GM19455 (cell line): ENCODE data around the gene SPACA7.

Source experiments
- ATAC-seq: cut with Tn5 transposase; IDR thresholded peaks from one replicate; pipeline ENCODE4 v1.9.1; 2021; ENCODE audit not compliant: unreplicated experiment

The SPACA7 gene

DNA sequence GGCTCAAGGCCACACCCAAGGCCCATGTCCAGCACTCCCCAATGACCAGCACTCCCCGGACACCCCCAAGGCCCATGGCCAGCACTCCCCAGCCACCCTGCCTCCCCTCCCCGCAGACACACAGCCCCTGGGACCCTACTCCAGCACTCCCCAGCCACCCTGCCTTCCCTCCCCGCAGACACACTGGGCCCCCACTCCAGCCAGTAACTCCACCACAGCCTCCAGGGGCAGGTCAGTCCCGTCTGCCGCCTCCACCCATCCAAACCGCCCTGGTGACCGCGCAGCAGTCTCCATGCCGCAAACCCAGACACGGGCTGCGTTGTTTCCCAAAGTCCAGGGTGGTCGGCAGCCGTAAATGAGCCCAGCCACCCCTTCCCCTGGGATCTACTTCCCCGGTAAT, 70.7 kb downstream of the SPACA7 start:
- ATAC-seq = no peak

DNA sequence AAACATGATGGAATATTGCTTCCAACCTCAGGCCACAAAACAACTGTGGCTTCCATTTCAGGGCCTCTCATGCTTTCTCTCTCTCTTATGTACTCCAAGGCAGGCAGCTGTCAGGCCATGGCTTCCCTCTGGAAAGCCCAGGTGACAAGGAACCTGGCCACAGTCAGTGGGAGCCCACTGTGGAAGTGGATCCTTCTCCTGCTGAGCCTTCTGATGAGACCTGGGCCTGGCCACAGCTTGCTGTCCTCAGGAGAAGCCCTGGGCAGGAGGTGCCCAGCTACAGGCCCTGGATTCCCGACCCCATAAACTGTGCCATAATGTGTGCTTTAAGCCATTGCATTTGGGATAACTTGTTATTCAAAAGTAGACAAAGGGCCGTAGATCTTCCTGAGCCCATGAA, 71.2 kb downstream of the SPACA7 start:
- no peak for ATAC-seq

DNA sequence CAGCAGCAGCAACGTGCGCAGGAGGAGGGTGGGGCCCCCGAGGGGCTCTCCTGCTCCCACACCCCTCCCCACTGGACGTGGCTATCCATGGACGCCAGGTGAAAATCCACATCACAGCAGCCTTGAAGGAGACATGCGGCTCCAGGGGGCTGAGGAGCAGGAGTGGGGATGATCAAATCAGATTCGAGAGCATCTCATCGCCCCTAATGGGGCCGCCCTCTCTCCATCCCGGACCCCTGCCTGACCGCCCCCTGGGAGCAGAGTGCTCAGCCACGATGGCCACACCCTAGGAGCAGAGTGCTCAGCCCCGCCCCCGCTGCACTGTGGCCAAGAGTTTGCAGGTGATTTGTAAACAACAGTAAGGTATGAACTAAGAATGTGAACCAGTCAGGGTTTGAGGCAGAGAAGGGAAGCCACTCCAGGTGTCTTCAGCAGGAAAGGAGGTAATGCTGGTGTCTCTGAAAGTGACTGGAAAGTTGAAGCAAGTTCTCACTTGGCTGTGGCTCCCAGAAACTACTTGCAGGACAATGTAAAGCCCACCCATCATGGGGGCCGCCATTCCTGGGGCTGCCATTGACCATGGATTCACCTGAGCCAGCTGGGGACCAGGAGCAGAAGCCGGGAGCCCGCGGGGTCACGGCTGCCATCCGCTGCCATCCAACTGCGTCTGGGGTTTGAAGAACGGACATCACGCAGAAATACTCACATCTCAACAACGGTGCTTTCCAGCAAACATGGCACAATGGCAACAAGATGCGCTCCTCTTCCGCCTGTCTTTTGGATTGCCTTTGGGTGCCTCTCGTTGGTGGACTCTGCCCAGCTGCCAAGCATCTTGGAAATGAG, 71.8 kb downstream of the SPACA7 start:
- ATAC-seq = no peak

DNA sequence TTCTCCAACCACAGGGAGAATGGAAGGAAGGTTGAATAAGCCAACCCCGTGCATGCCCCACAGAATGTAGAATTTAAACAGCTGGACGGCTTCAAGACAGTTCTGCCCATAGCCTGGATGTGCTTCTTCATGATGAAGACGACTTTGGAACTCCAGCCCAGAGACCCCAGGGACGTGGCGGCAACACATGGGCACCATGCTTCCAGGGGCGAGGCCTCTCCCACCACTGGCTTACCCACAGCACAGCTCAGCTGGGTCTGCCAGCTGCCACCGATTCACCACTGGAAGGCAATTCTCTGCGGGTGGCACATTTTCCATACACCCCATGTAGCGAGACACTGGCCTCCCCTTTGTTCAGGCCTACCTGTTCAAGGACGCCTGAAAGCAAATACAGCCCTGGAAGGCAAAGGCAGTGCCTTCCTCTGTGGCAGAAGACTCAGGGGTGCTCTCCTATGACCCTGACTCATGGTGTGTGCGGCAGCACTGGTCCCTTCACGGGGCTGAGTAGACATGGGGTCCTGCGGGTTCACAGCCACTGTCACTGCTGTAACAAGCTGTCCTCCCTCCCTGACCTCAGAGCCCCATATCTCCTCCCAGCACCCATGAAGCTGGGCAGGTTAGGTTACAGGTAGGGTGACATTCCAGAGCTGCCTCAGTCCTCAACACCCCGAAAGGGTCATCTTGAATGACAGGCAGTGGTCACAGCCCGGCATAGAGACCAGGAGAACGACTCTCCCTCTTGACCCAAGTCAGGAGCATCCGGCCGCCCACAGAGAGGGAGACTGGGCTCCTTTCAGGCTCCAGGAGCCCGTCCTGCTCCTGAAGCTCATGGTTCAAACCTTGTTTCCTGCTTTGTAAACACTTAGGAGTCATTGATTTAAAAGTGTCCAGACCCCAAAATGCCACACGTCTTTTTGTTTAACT, 72.7 kb downstream of the SPACA7 start:
- ATAC-seq = no peak

DNA sequence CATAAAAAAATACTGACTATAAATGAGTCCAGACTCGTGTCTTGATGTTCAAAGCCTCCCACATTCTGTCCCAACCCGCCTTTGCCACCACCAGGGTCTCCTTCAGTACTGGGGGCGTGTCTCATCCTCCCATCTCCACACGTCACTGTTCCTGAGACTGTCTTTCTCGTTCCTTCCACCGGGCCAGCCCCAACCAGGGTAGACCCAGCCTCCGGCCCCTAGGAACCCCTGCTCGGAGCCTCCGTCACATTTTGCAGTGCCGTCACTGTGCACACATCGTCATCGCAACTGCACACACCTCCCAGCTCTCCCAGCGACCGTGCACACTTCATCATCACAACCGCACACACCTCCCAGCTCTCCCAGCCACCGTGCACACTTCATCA, 73.4 kb downstream of the SPACA7 start:
- no peak for ATAC-seq

DNA sequence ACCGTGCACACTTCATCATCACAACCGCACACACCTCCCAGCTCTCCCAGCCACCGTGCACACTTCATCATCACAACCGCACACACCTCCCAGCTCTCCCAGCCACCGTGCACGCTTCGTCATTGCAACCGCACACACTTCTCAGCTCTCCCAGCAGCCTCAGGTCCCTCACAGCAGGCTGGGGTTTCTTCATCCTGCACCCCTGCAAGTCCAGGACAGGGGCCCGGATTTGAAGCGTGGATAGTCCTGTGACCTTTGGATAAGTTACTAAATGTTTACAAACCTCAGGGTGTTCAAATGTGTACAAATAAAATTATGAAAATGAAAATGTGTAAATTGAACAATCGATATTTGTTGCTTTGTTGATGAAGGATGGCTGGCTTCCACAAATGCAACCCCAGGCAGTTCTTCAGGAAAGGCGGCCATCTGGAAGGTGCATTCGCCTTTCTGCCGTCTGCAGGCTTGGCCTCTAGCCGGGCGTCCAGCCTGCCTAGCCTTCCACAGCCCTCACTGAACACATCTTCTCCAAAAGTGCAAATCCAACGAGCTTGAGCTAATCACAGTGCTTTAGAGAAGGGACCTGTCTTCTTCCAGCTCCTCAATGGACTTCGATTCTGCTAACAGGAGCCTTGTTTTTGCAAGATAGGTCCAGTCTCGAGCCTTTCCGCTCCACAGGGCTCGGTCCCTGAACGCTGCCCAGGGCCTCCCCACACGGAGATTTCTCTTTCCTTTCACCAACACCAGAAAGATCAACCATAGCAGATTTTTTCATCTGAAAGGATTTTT, 74.2 kb downstream of the SPACA7 start:
- no peak for ATAC-seq

DNA sequence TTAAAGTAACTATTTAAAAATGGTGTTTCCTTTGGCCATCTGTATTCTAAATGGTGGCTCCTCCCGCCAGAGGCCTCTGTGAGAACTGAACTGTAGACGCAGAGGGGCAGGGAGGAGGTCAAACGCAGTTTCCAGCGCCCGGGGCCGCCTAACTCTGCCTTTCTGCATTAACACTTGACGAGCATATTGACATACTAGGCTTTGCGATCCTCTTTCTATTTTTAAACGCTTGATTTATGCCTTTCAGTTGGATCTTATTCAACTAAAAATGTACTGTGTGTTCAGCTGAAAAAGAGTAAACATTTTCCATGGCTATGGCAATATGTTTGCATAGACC, 74.7 kb downstream of the SPACA7 start:
- ATAC-seq = no peak

DNA sequence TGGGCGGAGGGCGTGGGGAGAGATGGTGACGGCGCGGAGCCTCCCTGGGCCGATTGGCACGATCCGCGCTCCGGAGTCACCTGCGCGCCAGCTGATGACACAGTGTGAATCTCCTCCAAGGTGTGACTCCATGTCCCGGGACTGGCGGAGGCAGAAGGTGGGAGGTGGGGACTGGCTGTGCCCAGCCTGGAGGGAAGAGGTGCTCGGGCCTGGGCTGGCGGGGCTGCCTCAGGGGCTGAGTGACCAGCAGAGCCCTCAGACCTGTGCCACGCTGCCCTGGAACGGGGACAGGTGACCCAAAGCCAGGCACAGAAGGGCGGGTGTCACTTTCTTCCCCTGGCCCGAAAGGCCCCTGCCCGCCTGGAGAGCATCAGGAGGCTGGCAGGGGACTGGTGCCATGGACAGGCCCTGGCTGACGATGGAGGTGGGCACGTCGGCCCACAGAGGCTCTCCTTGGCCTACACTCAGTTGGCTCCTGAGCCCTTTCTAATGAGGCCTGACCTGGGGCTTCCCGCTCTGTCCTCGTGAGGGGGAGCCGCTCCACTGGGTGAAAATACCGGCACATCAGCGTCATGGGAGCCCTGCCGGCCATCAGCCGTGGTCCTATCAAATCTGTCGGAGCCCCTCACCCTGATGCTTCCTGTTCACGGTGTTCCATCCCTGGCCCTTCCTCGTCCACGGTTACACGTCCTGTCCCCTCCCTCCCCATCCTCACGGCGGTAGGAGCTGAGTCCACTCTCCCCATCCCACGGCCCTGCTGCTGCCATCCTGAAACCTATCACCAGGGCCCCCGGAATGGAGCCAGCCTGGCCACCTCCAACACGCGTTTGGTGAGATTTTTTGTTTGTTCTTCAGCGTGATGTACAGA, 75.6 kb downstream of the SPACA7 start:
- ATAC-seq = no peak

DNA sequence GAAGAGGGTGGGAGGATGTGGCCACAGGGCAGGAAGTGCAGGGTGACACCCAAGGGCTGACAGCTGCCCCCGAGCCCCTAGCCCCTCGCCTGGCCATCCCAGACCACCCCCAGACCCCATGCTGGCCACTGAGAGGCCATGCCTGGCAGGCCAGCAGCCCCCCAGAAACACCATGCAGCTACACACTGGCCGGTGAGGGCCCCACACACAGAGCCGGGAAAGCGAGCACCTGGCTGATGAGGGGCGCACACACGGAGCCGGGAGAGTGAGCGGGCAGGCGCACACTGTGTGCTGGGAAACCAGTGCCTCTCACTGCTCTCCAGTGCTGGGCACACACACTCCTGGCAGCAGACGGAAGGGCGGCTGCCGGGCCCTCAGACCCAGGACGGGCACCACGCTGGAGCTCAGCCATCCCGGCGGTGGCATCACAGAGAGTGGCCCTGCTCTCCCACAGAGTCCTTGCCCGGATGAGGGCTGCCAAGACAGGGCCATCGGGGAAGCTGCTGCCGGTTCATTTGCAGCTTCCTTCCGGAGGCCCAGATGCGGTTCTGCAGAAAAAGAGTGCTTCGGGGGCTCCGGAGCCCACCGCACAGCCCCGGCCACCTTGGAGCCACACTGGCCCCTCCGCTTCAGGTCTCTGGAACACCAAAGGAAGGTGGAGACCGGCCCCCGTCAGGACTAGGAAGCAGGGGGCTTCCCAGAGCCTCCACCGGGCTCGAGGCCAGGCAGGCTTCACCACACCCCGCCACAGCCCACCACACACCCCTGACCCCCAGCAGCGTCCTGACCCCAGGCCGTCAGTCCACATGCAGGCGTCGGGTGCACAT, 76.4 kb downstream of the SPACA7 start:
- ATAC-seq = no peak

DNA sequence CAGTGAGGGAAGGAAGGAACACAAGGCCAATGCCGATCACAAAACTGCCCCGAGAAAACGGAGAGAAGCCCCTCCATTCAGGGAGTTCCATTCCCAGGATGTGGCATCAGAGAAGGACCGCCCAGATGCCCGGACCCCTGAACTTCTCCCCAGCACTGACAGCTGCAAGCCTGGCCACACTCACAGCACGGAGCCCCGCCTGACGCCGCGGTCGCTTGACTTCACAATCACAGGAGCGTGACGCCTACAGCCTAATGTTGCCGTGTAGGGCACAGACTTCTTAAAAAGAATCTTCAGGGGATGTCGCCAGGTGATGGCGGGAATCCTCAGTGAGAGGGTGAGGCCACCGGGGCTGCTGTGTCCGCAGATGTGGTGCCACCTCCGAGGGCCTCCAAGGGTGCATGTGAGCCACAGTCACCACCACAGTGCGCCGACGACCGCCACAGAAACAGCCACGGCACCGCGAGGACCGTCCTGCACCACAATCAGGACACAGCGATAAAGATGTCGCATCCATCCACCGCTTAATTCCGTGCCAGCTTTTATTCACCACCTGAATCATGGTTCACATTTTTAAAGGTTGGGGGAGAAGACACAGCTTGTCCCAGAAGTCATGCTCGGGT, 77.2 kb downstream of the SPACA7 start:
- no peak for ATAC-seq

DNA sequence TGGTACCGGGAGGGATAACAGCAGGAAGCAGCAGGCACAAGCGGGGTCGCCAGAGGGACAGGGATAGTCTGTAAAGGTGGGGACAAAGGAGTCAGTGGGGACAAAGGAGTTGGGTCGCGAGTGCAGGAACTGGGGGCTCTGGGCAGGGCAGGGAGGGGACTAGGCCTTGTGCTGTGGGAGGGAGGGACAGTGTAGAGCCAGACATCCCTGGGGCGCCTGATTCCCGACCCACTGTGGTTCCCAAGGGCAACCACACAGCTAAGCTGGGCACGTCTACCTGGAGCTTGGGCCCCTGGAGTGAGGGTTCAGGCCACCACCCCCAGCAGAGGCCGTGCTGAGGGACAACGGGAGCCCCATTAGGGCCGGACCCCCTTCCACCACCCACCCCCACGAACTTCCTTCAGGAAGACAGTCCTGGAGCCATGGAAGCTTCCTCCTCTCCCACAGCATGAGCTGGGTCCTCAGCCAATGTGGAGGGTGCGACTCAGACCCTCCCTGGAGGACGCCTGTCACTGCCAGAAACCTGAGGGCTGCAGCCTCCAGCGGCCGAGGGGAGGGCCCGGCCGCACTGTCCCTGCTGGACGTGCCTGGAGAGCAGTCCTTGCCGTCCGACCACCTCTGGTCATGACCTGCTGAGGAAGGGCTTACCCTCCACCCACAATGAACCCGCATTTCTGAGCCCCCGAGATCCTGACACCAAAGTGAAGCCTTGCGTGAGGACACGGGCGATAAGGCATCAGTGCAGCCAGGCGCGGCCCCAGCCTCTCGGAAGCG, 77.9 kb downstream of the SPACA7 start:
- ATAC-seq = no peak

DNA sequence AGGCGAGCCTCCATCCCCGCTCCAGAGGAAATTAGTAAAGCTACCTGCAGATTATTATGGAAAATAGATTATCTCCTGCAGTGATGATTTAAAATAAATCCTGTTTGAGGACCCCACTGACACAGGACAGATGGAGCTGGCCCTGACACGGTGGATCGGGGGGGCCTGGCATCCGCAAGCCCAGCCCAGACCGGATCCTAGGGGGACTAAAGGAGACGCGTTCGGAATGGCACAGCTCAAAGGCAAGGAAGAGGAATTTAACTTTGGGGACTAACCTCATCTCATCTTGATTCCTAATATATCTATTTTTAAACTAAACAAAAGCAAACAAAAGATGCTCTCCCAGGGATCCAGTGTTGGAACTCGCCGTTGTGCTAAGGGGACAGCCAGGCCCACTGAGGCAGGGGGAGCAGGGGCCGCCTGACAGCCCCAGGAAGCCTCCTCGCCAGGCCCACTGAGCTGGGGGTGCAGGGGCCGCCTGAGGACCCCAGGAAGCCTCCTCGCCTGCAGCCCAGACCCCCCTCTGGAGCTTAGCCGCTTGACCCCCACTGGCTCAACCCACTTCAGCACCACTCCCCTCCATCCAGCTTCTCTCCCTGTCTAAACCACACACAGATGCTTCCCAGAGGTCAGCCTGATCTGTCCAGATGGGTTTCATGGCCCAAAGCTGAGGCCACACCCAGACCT, 78.6 kb downstream of the SPACA7 start:
- no peak for ATAC-seq

DNA sequence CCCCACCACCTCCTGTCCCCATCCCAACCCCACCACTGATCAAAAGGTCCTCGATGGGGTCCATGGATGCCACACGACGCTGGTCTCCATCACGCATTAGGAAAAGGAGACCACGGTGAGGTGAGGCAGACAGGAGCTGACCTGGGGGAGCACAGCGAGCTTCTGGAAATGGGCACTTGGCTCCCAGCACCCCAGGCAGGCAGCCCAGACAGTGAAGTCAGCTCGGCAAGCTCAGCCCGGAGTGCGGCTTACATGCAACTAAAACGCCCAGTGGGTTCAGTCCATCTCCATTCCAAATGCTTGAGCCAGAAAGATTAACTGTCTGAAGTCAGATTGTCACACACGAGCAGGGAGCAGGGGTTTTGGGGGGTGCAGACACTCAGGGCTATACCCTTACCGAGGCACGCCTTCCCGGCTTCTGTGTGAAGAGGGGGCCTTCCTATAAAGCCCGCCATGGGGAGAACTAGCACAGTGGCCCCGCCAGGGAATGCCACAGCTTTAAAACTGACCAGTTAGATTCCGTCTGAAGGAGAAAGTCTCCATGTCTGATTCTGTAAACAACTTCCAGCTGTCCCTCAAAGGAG, 79.4 kb downstream of the SPACA7 start:
- no peak for ATAC-seq

DNA sequence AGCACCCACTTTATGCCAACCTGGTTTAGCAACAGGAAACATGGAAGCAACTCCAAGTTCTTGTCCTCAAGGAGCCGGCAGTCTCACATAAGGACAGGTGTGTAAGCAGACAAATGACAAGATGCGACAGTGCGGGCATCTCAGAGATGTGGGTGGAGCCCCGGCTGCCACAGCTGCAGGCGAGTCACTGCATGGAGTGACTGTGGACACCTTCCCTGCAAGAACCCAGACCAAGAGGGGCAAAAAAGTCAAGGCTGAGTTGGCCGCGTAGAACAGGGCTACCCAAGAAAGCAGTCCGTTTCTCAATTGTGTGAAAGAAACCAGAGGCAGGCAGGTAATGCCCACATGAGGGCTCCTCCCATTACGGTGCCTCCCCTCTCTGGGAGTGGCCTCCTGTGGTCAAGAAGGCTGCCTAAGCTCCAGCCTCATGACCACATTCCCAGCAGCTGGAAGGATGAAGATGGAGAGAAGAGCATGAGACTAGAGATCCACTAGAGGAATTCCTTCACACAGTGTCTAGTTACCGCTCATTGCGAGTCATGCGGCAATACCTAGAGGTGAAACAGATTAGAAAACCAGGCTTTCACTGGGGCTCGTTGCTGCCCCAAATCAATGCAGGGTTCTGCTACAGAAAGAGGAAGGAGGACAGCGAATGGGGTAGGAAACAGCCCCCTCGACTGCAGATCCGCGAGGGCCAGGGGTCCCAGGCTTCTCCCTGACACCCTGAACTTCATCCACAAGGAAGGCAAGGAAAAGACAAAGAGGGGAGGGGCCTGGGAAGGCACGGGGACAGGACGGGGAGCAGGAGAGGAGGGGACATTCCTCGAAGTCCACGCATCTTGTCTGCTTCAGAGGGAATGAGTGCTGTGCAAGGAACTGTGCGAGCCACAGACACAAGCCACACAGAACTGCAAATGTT, 80.2 kb downstream of the SPACA7 start:
- ATAC-seq = no peak

DNA sequence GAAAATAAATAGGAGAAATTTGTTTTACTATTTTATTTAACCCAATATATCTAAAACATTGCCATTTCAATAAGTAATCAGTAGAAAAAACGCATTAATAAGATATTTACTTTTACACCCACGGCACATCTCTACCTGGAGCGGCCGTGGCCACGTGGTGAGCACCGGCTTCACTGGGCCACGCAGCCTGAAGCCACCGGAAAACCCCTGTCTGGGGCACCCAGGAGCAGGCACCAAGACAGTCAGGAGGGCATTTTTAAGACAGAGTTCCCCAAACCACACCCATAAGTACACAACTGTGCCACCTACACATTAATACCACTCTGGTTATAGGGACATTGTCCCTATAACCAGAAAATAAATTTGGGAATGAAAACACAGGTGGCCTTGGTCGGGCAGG, 80.9 kb downstream of the SPACA7 start:
- ATAC-seq = no peak

DNA sequence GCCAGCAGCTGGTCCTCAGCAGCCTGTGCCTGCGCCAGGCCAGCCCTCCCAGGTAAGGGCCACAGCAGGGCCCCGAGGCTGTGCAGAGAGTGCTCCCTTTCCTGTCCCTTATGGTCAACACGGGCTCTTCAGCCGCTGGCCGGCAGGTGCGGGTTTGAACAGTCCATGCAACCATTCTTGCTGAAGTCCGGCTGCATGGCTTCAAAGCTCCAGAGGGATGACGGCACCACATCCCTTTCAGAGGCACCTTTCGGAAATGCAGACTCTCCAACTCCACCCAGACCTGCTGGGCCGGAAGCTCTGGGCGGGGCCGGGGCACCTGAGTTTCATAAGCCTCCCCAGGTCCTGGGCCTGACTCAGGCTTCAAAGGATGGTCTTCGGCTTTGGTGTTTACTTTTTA, 81.3 kb downstream of the SPACA7 start:
- ATAC-seq = no peak
